GM21619 (cell line): ENCODE measurements around the gene ATP10B.
"Not testable (repeated sequence)": the region's sequence is repeated elsewhere in the genome, so short reads cannot be mapped to it uniquely, and the experiment has no call there.

Experiments
- ATAC-seq: cut with Tn5 transposase; IDR thresholded peaks from one replicate; pipeline ENCODE4 v1.9.1; 2021; ENCODE audit not compliant: unreplicated experiment

The ATP10B gene, protein sequence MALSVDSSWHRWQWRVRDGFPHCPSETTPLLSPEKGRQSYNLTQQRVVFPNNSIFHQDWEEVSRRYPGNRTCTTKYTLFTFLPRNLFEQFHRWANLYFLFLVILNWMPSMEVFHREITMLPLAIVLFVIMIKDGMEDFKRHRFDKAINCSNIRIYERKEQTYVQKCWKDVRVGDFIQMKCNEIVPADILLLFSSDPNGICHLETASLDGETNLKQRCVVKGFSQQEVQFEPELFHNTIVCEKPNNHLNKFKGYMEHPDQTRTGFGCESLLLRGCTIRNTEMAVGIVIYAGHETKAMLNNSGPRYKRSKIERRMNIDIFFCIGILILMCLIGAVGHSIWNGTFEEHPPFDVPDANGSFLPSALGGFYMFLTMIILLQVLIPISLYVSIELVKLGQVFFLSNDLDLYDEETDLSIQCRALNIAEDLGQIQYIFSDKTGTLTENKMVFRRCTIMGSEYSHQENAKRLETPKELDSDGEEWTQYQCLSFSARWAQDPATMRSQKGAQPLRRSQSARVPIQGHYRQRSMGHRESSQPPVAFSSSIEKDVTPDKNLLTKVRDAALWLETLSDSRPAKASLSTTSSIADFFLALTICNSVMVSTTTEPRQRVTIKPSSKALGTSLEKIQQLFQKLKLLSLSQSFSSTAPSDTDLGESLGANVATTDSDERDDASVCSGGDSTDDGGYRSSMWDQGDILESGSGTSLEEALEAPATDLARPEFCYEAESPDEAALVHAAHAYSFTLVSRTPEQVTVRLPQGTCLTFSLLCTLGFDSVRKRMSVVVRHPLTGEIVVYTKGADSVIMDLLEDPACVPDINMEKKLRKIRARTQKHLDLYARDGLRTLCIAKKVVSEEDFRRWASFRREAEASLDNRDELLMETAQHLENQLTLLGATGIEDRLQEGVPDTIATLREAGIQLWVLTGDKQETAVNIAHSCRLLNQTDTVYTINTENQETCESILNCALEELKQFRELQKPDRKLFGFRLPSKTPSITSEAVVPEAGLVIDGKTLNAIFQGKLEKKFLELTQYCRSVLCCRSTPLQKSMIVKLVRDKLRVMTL (N-terminal part only)

DNA sequence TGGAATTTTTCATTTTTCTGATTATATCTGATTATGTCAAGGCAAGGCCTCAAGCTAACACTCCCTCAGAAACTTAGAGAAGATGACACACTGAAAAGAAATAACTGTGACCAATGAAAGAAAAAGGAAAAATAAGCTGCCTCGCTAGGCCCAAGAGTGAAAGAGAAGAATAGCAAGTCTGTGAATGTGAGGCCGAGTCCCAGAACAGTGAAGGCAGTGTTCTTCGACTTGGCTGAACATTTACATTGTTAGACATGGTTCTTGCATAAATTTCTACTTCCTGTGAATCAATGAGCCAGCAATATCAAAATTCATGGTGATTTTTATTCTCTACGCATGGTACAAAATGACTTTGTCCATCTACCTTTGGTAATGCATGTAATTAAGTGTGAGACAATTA is at the start of gene ATP10B:
ATP10B (minus strand) TSS at position 163 of the 400 bp plus-strand sequence. CDS start 164,137 bp downstream, outside the sequence.
- no peak for ATAC-seq

GRCh38 chr5:160901656-160902055 is 49.6 kb upstream of the ATP10B start:
- ATAC-seq, result no peak

DNA sequence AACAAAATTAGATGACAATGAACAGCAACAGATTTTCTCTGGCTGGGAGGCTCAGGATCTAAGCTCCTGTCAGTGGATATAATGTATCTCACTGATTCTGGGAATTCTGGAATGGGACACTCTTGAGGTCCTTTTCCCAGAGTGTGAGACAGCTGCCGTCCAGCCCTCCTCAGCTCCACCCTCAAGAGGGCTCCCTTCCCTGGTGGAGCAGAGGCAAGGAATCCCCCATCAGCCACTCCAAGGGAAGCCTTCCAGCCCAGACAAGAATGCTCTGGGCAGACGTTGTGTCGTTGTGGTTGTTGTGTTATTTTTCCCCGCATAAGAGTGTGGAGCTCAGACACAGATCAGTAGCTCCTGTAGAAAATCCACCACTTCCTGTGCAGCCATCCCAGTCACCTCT is 47.7 kb upstream of the ATP10B start:
- ATAC-seq, result no peak

DNA sequence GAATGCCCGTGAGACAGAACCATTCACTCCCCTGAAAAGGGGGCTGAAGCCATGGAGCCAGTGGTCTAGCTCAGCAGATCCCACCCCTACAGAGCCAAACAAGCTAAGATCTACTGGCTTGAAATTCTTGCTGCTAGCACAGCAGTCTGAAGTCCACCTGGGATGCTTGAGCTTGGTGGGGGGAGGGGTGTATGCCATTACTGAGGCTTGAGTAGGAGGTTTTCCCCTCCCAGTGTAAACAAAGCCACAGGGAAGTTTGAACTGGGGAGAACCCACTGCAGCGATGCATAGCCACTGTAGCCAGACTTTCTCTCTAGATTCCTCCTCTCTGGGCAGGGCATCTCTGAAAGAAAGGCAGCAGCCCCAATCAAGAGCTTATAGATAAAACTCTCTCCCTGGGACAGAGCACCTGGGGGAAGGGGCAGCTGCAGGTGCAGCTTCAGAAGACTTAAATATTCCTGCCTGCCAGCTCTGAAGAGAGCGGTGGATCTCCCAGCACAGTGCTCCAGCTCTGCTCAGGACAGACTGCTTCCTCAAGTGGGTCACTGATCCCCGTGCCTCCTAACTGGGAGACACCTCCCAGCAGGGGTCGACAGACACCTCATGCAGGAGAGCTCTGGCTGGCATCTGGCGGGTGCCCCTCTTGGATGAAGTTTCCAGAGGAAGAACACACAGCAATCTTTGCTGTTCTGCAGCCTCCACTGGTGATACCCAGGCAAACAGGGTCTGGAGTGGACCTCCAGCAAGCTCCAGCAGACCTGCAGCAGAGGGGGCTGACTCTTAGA is 41.4 kb upstream of the ATP10B start:
- not testable (repeated sequence) for ATAC-seq

- ATAC-seq, result no peak
Measured at GRCh38 chr5:160887780-160888179, 35.8 kb upstream of the ATP10B start.

DNA sequence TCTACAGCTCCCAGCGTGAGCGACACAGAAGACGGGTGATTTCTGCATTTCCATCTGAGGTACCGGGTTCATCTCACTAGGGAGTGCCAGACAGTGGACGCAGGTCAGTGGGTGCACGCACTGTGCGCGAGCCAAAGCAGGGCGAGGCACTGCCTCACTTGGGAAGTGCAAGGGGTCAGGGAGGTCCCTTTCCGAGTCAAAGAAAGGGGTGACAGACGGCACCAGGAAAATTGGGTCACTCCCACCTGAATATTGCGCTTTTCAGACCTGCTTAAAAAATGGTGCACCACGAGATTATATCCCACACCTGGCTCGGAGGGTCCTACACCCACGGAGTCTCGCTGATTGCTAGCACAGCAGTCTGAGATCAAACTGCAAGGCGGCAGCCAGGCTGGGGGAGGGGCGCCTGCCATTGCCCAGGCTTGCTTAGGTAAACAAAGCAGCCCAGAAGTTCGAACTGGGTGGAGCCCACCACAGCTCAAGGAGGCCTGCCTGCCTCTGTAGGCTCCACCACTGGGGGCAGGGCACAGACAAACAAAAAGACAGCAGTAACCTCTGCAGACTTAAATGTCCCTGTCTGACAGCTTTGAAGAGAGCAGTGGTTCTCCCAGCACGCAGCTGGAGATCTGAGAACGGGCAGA is 21.7 kb upstream of the ATP10B start:
- ATAC-seq, result not testable (repeated sequence)

DNA sequence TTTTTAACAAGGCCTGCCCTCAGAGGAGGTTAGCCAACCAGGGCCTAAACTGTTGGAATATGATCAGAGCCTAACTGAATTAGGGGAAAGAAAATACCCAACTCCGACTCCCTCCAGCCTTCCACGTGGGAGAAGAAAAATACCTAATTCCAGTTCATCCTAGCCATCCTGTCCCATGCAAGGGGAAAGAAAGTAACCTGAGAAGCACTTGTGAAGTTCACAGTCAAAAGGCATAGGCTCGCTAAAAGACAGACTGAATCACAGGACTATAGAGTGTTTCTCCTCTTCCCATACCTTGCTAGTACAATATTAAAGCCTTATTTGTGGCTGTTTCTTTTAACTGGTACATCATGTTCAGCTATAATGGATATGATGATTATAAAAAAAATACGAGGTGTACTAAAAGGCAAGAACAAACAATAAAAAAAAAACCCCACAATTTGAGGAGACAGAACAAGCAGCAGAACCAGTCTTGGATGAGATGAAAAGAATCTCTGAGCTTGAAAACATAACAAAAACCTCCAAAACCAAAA is 18.0 kb upstream of the ATP10B start:
- no peak for ATAC-seq

GRCh38 chr5:160867976-160868375 is 16.0 kb upstream of the ATP10B start:
- ATAC-seq, result no peak

DNA sequence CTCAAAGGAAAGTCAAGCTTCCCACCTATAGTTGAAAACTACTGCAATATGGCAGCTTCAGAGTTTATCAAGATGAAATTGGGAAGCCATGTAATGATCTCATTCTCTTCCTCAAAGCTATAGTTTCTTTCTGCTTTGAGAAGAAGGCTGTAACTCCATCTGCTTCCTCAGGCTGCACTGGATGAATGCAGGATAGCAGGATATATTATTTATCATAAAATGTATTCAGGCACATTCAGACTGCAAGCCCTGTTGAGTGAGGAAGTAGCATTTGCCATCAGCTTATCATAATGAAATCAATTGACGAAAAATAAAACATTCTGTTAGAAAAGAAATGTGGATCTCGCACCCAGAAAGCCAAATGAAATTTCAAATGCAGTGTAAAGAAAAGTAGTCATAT is 560 bp downstream of the ATP10B start:
- ATAC-seq, result no peak

- ATAC-seq, result no peak
Measured at GRCh38 chr5:160850421-160850820, 1.6 kb downstream of the ATP10B start.

- no peak for ATAC-seq
Measured at GRCh38 chr5:160847526-160848085, 4.4 kb downstream of the ATP10B start.

DNA sequence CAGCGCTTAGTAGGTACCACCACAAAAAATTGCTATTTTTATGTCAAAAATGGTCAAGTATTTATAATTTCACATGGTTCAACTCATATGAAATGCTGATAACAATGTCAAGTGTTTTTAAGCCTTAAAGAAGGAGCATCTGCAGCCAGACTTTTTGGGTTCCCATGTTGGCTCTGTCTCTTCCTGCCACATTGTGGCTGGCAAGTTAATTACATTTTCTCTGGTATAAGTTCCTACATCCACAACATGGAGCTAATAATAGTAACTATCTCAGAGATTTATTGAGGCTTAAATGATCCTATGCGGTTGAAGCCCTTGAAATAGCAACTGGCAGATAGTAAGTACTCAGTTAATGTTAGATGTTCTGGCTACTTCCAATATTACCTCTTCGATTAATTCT is 5.4 kb downstream of the ATP10B start:
- ATAC-seq, result no peak

- ATAC-seq, result no peak
Measured at GRCh38 chr5:160844177-160844576, 7.8 kb downstream of the ATP10B start.

DNA sequence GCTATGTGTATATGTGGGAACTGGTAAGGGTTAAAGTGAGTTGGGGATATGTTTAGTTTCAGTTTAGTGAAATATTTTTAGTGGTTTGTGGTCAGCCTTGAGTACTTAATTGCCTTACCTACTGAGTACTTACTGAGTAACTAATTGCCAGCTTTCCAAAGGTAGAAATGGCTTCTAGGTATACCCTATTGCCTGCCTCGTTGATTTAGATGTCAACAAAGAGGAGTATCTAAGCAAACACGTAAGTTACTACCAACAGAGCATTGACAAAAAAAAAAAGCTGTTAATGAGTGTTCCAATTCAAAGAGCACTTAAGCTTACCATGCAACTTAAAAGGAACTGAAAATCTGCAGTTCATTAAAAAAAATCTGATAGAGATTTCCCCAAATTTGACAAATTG is 8.8 kb downstream of the ATP10B start:
- peak; percentile 98 for ATAC-seq

DNA sequence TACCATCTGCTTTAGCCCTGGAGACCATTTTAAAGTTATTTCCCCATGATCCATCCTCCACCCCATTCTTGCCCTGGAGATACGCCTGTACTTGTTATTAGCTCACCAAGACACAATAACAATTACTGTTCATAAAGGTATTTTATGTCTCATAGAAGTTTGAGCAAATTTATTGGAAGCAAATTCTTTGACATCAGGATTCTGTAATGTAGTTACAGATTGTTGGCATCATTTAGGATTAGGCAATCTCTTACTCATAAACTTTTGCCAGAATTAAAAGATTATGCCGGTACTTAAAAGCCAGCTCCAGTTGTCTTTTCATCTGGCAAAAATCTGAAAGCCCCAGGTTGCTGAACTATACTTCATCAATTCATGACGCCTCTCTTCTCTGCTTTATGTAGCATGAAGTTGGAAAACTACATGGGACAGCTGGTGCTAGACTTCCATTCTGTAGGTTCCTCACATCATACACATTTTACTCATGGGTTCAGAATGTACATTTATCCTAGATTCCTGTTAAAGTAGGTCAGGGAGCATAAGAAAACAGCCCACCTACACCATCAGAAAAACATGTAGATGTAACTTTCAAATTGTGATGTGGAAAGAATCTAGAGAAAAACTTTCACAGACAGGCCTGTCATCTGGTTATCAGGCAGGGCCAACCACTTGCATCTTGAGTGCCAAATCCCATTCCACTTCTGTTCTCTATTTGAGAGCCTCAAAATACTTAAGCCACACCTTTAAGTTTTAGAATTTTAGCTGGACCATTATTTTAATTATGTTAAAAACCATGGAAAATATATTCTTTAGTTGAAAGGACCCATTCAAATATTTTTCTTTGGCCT is 14.0 kb downstream of the ATP10B start:
- no peak for ATAC-seq

- no peak for ATAC-seq
Measured at GRCh38 chr5:160837211-160837610, 14.8 kb downstream of the ATP10B start.

- peak; percentile 57 for ATAC-seq
Measured at GRCh38 chr5:160835818-160836528, 16.0 kb downstream of the ATP10B start.

GRCh38 chr5:160835376-160835775 is 16.6 kb downstream of the ATP10B start:
- ATAC-seq, result peak; percentile 28
